ENCODE measurements around the gene TRIP4.
"Not testable (repeated sequence)": the region's sequence is repeated elsewhere in the genome, so short reads cannot be mapped to it uniquely, and the experiment has no call there.

Gene TRIP4

GRCh38 chr15:64381000-64381751, 6.5 kb upstream of the TRIP4 start, which contains the start of gene PCLAF:
Gene PCLAF, minus strand, starts transcription at chr15:64381441. Its CDS starts 70 bp downstream, at chr15:64381371.
- DNase-seq (ENCODE audit: low read depth, low spot score): peak; percentile 96

DNA sequence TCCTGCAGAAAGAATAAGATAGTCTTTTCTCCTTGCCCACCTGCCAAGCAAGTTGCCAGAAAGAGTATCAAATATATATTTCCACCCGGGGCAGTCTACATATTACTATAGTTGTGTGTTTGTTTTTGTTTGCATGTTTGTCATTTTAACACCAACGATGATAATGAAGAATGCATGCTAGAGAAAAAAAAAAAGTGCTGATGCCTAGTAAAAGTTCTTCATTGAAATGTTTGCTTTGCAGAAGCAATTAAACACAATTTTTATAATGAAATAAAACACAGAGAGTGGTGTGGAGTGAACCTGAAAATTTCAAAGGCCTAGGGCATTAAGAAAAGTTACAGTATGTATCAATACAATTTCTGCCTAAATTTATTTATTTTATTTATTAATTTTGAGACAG, 3.9 kb upstream of the TRIP4 start:
- DNase-seq (ENCODE audit: low read depth, low spot score): no peak

GRCh38 chr15:64386291-64386690, 1.3 kb upstream of the TRIP4 start:
- no peak for DNase-seq (ENCODE audit: low read depth, low spot score)

- no peak for DNase-seq (ENCODE audit: low read depth, low spot score)
Observed at GRCh38 chr15:64389036-64389435, 1.4 kb downstream of the TRIP4 start.

GRCh38 chr15:64392471-64392870, 4.8 kb downstream of the TRIP4 start:
- not testable (repeated sequence) for DNase-seq (ENCODE audit: low read depth, low spot score)

- no peak for DNase-seq (ENCODE audit: low read depth, low spot score)
Observed at GRCh38 chr15:64396789-64397188, 9.2 kb downstream of the TRIP4 start.

DNA sequence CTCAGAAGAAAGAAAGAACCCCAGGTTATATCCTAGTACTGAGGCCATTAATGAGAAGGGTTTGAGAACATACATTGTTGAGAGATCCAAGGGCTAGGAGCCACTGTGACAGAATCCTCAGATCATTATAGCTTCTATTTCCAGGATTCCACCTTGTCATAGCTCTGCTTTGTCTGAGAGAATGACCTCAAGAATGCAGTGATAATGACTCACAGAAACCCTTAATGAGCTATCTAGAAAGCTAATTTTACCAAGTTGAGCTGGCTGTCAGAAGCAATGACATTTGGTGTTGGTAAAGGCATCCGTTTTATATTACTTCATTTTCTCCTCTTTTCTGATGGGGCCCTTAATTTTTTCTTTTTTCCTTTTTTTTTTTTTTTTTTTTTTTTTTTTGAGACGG, 10.9 kb downstream of the TRIP4 start:
- DNase-seq (ENCODE audit: low read depth, low spot score): no peak

DNA sequence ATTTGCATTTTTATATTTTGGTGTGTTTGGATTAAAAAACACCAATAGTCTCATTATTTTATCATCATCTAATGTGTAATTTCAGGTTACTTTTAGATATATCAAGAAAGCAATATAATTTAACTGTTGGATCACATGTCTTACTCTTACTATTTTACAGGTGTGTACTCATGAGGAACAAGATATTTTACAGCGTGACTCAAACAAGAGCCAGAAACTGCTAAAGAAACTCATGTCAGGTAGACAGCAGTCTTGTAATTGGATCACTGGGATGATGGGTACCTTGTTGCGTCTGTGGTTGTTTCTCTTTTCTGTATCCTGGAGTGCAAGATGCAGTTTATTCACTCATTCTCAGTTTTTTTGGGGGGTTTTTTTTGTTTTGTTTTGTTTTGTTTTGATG, 12.9 kb downstream of the TRIP4 start:
- no peak for DNase-seq (ENCODE audit: low read depth, low spot score)

GRCh38 chr15:64412216-64412615, 24.6 kb downstream of the TRIP4 start:
- DNase-seq (ENCODE audit: low read depth, low spot score): no peak

- DNase-seq (ENCODE audit: low read depth, low spot score): no peak
Observed at GRCh38 chr15:64422697-64423096, 35.1 kb downstream of the TRIP4 start.

GRCh38 chr15:64423970-64424369, 36.3 kb downstream of the TRIP4 start:
- DNase-seq (ENCODE audit: low read depth, low spot score): no peak

GRCh38 chr15:64425221-64425620, 37.6 kb downstream of the TRIP4 start:
- DNase-seq (ENCODE audit: low read depth, low spot score): no peak

- no peak for DNase-seq (ENCODE audit: low read depth, low spot score)
Observed at GRCh38 chr15:64426845-64427465, 39.3 kb downstream of the TRIP4 start.

DNA sequence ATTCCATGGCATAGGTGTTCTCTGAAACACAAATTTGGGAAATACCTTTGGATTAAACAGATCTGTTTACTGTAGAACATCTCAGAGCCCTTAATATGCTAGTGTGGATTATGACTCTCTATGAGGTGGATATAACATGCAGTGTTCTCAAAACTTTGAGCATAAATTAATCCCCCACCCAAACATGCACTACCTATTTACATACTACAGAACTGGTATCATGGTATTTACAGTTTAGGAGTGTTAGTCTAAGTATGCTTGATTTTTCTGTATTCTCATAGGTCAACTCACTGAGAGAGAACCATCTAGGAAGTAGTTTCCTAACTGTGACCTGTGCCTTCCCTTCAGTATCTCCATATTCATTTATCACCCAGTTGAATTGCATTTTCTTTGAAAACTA, 41.8 kb downstream of the TRIP4 start:
- DNase-seq (ENCODE audit: low read depth, low spot score): no peak

- peak; percentile 51 for DNase-seq (ENCODE audit: low read depth, low spot score)
Observed at GRCh38 chr15:64430000-64430735, 42.5 kb downstream of the TRIP4 start.

DNA sequence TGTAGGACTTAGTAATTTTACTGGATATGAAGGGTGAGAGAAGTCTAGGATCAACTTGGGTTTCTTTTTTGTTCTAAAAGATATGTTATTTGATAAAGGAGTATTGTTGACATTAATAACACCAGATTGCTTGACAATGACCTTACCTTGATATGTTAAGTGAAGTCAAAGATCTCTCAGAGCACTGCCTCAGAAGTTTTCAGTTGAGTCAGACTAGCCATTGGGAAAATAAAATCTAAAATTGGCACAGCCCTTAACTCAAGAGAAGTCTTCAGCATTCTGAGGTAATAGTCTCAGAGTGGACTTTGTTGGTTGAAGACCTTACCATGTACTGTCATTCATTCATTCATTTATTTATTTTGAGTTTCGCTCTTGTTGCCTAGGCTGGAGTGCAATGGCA, 50.3 kb downstream of the TRIP4 start:
- DNase-seq (ENCODE audit: low read depth, low spot score): no peak

DNA sequence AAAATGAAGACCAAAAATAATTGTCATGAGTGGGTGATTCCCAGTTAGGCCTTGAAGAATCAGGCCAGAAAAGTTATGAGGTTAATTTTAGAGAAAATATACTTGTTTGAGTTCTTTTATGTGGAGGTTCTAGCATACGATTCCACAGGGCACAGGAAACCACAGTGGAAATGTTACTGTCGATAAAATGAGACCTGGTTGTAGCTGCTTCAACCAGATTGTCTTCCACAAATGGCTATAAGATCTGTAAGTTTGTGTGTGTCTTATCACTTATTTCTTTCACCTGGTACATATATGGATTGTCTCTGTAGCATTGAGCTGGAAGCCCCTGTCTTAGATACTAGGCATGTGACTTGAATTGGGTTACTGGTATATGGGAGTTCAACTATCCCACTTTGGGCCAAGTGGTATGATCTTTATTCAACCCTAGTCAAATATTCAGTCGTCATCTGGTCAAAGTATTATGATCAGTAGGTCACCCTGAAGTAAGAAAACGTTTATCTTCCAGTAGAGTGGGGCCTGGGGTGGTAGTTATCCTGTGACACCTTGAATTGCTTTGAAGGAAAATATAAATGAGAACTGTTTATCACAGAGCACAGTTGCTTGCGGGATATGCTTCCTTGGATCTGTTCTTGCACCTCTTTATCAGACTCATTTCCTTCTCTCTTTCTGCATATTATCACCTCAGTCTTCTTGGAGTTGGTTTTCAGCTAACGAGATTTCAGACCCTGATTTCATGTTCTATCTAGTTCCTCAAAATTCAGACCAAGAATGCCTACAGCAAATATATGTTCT, 51.2 kb downstream of the TRIP4 start:
- DNase-seq (ENCODE audit: low read depth, low spot score): no peak

DNA sequence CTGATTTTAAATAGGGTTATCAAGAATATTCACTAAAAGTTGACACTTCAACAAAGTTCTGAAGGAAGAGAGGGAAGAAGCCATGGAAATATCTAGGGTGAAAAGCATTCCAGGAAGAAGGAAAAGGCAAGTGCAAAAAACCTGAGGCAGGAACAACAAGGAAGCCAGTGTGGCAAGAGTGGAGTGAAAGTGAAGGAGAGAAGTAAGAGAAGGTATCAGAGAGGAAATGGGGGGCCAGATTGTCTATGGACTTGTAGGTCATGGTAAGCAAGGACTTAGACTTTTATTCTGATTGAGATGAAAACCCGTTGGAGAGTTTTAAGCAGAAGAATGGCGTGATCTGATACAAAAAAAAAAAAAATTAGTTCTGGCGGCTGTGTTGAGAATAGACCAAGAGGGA, 54.2 kb downstream of the TRIP4 start:
- DNase-seq (ENCODE audit: low read depth, low spot score): no peak

- DNase-seq (ENCODE audit: low read depth, low spot score): no peak
Observed at GRCh38 chr15:64443016-64443415, 55.4 kb downstream of the TRIP4 start.

DNA sequence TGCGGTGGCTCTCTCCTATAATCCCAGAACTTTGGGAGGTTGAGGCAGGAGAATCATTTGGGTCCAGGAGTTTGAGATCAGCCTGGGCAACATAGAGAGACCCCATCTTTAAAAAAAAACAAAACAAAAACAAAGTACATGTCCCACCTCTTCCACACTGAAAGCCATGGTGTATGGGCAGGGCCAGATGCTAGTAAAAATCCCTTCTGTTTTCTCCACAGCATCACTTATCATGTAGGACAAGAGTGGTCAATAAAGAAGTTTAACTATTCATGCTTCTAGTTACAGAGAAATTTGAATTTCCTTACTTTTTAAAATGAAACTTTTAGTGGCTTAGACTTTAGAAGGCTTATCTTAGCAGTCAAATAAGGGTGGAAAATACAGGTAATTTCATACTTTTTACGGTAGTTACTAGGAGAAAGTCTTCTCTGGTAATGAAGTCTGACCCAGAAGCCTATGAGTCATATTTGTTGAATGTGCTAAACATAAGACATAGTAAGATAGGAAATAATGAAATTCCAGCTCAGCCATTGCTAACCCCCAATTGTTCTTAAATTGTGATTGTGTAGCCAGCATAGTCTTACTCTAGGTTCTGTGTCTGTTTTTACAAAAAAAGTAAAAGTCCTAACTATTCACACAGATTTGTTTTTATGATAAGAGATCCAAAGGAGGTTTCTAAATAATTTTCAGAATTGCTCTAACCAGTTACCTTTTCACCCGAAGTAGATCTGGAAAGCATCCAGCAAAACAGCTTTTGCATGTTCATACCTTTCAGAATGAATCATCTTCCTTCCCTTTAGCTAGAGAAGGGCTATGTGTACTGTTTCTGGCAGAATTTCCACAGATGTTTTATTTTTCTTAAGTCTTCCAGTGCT, 56.3 kb downstream of the TRIP4 start:
- DNase-seq (ENCODE audit: low read depth, low spot score): no peak

GRCh38 chr15:64444836-64445235, 57.2 kb downstream of the TRIP4 start:
- no peak for DNase-seq (ENCODE audit: low read depth, low spot score)
